HG03460 (cell line): Measurements from ENCODE around the gene VPS72.

Source experiments
- ATAC-seq: cut with Tn5 transposase; IDR thresholded peaks from one replicate; pipeline ENCODE4 v1.9.1; 2021; ENCODE audit not compliant: unreplicated experiment

Gene VPS72

DNA sequence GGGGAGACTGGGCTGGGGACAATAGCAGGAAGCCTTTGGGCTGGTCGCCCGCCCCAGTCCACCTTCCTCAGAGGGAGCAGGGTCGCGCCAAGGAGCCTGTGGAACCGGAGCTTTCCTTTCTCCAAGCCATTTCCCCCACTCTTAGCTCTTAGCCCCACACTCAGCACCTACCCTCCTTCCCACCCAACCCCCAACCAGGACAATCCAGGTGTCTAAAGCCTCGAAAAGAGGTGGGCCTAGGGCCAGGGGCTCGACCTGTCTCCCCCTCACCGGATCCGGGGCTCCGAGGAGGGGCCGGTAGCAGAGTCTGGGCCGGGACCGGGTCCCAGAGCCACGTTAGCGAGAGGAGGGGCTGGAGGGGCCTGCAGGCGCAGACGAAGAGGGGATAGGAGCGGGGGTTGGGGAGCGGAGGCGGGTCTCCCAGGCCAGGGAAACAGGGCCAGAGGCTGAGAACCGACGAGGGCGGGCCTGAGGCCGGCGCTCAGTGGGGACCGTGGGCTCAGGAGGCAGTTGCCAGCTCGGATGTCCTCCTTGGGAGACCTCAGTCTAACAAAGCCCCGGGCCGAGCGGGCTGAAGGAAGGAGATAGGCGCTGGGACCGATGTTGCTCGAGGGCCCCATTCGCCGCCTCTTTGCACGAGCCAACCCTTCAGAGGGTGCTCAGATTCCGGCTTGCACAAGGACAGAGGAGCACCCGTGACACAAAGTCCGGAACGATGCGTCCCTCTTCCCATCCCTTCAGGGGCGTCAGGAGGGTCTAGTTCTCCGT is 44.5 kb downstream of the VPS72 start:
- no peak for ATAC-seq

DNA sequence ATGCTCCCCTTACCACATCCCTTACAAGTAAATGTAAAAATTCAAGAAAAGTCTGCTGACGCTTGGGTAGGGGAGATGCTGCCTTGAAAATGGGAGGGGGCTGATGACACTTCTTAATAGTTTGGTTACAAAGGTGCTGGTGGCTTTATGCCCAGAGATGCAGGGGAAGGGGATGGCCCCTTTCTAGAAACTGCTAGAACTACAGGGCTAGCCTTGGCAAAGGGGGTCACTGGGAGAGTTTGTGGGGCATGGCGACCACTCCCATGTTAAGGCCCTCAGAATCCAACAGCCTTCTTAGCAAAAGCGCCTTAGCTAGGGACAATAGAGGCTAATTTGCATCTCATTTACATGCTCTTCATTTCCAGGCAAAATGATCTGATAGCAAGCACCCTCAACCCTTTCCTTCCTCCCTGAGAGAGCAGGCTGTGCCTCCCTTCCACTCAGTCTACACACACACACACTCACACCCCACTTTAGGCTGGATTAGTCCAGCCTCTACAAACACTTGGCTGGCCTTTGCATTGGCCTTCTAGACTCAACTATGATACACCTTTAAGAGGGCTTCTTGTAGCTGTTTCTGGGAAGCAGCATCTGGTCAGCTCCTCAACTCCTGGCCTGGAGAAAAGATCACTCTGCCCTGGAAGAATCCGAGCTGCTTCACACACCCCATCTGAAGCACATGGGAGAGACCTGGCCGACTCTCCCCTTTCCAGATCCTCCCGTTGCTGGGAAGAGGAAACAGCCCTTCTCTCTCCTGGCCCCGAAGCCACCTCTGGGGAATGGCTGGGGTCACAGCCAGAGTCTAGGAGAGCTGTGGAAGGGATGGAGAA is 45.3 kb downstream of the VPS72 start:
- no peak for ATAC-seq

- ATAC-seq, result no peak
Observed at GRCh38 chr1:151143986-151144385, 46.0 kb downstream of the VPS72 start.

DNA sequence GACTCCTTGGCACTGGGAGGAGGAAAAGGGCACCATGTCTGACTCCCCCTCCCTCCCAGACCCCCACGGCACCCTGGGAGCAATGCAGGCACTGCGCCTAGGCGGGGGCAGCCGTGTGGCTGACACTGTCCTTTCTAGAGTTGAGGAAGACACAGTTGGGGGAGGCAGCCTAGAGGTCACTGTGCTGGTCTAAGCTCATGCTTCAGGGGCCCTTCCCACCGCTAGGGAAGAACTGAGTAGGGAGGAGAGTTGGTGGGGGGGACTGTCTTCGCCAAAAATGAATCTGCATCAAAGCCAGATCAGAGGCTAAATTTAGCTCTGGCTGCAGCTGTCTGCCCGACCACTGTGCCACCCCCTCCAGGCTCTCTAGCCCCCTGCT is 47.0 kb downstream of the VPS72 start:
- no peak for ATAC-seq

- no peak for ATAC-seq
Observed at GRCh38 chr1:151142411-151143056, 47.5 kb downstream of the VPS72 start.

DNA sequence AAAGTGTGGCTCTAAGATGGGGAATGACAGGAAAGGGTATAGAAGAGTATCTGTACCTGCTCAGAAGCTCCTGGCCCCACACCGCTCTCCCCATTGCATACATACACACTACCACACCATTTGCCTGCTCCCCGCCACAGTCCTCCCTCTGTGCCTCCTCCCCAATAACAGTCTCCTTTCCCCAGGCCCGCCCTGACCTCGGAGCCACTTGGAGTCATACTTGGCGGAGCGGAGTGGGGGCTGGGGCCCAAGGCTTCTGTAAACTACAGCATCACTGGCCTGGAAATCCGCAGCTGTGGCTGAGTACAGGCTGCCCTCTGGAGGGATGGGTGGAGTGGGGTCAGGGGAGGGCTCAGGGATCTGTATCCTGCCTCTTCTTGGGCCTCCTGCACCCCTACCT is 52.2 kb downstream of the VPS72 start:
- no peak for ATAC-seq

DNA sequence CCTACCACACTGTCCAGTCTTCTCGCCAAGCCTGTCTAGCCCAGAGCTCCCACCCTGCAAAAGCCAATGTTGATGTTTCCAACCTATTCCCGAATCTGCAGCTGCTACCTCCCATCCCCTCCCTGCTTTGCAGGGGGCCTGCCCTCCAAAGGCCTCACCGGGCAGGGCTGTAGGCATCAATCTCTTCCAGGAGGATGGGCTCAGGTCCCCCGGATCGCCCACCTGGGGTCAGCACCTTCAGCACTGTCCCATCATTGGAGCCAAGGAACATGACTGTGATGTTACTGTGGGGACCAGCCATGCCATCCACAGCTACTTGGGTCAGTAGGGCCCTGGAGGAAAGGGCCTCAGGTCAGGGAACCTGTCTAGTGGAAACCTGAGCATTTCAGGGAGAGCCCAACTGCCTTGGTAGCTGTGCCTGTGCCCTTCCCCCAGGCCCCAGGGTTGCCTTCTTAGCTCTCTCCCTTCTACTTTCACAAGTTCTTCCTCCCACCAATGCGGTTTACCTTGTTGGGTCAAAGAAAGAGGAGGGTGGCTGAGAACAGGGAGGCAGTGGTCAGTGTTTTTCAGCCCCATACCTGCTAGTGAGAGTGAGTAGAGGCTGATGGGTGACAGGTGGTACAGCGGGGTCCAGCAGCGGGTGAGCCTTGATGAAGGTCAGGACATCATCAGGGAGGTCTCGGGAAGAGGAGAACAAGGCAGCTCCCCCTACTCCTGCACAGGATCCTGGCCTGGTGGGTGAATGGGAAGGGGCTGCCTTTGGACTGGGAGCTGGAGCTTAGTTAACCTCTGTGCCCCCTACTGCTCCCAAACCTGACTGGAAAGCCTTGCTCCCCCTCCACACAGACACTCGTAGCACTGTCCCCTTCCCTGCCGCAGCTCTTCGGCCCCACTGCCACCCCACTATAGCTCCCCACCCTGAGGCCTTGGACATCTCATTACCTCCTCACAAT is 54.3 kb downstream of the VPS72 start:
- ATAC-seq, result no peak

DNA sequence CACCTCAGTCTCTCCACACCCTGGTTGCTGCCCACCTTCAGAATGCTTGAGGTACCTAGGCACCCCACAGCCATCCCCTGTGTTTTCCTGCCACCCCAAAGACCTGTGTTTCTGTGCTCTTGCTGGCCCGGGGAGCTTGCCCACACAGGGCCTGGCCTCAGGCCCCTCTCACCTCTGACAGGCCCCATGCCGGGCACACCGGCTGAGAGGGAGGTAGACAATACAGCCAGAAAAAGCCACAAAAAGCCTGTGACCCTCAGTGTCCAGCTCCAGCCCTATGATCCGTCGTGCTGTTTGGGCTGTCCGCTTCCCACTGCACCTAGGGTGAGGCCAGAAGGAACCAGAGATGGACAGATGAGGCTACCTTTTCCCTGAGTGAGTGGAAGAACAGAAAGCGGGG is 55.0 kb downstream of the VPS72 start:
- no peak for ATAC-seq

GRCh38 chr1:151134396-151134795 is 55.6 kb downstream of the VPS72 start:
- ATAC-seq, result no peak

GRCh38 chr1:151133018-151133806 is 56.8 kb downstream of the VPS72 start:
- no peak for ATAC-seq

GRCh38 chr1:151132335-151133017 is 57.5 kb downstream of the VPS72 start:
- ATAC-seq, result no peak

- no peak for ATAC-seq
Observed at GRCh38 chr1:151131701-151132334, 58.2 kb downstream of the VPS72 start.

DNA sequence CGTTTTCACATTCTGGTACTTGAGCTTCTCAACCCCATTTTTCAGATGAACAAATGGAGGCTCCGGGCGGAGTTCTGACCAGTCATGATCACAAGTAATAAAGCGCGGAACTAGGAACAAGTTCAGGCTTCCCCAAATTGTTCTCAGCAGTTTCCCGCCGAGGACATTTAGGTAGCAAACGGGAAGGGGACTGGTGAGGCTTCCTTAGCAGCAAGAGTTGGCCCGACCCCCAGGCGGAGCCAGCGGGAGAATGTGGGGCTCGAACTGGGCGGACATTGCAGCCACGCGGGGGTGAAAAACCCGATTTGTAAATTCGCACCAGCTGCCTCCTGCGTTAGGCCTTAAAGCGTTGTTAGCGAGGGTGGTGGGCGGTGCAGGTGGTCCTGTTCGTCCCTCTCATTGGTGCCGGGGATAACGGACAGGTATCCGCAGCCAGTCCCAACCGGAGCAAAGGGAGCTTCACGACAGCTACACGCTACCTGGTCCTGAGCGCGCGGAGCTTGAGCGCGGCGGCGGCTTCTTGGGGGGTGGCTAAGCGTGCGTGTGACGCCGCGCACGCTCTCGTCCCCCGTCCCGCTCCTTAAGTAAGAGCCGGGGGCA is 58.9 kb downstream of the VPS72 start:
- ATAC-seq, result peak; percentile 66

GRCh38 chr1:151128800-151129199 is 61.2 kb downstream of the VPS72 start:
- no peak for ATAC-seq
